HG03457 (cell line): Measurements from ENCODE around the gene DIP2B.
"Not testable (repeated sequence)": the region's sequence is repeated elsewhere in the genome, so short reads cannot be mapped to it uniquely, and the experiment has no call there.

Experiments
- ATAC-seq: cut with Tn5 transposase; IDR thresholded peaks from one replicate; pipeline ENCODE4 v1.9.1; 2021; ENCODE audit warnings: moderate number of reproducible peaks; ENCODE audit not compliant: unreplicated experiment

The DIP2B gene

GRCh38 chr12:50672158-50672557, 167.4 kb downstream of the DIP2B start:
- no peak for ATAC-seq

GRCh38 chr12:50676756-50677155, 172.0 kb downstream of the DIP2B start:
- no peak for ATAC-seq

- ATAC-seq, result no peak
These were observed 173.1 kb downstream of the DIP2B start for GRCh38 chr12:50677858-50678257.

GRCh38 chr12:50678650-50679365, 174.0 kb downstream of the DIP2B start:
- no peak for ATAC-seq

GRCh38 chr12:50679612-50680011, 174.8 kb downstream of the DIP2B start:
- ATAC-seq, result no peak

- not testable (repeated sequence) for ATAC-seq
These were observed 176.3 kb downstream of the DIP2B start for GRCh38 chr12:50681064-50681463.

- ATAC-seq, result no peak
These were observed 180.9 kb downstream of the DIP2B start for GRCh38 chr12:50685641-50686040.

- ATAC-seq, result no peak
These were observed 181.6 kb downstream of the DIP2B start for GRCh38 chr12:50686406-50686805.

GRCh38 chr12:50686976-50687375, 182.2 kb downstream of the DIP2B start:
- ATAC-seq, result no peak

GRCh38 chr12:50689437-50689836, 184.7 kb downstream of the DIP2B start:
- no peak for ATAC-seq

GRCh38 chr12:50690925-50691324, 186.1 kb downstream of the DIP2B start:
- no peak for ATAC-seq

- no peak for ATAC-seq
These were observed 191.2 kb downstream of the DIP2B start for GRCh38 chr12:50695961-50696360.

GRCh38 chr12:50696931-50697330, 192.1 kb downstream of the DIP2B start:
- no peak for ATAC-seq

- ATAC-seq, result no peak
These were observed 194.4 kb downstream of the DIP2B start for GRCh38 chr12:50699154-50699553.

- ATAC-seq, result no peak
These were observed 195.2 kb downstream of the DIP2B start for GRCh38 chr12:50699940-50700339.

- no peak for ATAC-seq
These were observed 201.8 kb downstream of the DIP2B start for GRCh38 chr12:50706606-50707005.

- no peak for ATAC-seq
These were observed 202.6 kb downstream of the DIP2B start for GRCh38 chr12:50707396-50707795.

GRCh38 chr12:50708631-50709030, 203.8 kb downstream of the DIP2B start:
- no peak for ATAC-seq

- ATAC-seq, result no peak
These were observed 206.3 kb downstream of the DIP2B start for GRCh38 chr12:50711121-50711520.

GRCh38 chr12:50715174-50715573, 210.4 kb downstream of the DIP2B start:
- no peak for ATAC-seq

GRCh38 chr12:50718760-50719159, 214.0 kb downstream of the DIP2B start:
- ATAC-seq, result no peak

GRCh38 chr12:50720085-50720484, 215.3 kb downstream of the DIP2B start:
- no peak for ATAC-seq

GRCh38 chr12:50720501-50720900, 215.7 kb downstream of the DIP2B start:
- ATAC-seq, result no peak
